Measurements from ENCODE around the gene ANK2.
"Not testable (repeated sequence)": the region's sequence is repeated elsewhere in the genome, so short reads cannot be mapped to it uniquely, and the experiment has no call there.

Gene ANK2

DNA sequence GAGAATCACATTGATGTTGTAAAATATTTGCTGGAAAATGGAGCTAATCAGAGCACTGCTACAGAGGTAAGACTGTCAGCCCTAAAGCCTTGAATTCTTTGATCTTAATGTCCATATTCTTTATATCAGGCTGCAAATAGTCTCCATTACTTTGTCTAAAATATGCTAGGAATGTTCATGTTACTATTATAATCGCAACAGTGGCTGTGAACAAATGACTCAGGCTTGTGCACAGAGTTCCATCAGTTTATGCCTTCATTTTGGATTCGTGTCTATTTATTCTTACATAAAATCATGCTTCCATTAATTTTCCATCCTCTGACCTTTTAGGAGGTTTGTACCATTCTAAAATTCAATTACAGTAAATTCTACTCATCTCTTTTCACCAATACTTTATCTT lies 182.7 kb downstream of the ANK2 start:
- Histone ChIP-seq H3K9me3 (ENCODE audit: insufficient read depth, low read depth, low read length) (no peaks in the 10 kb centered on the region), H3K9me2 (replicated peaks; ENCODE audit: low read depth, low read length) (no peaks in the 10 kb centered on the region), H3K9ac (ENCODE audit: low read depth, low read length, poor library complexity, severe bottlenecking) (no peak overlapping the region), H2AFZ (ENCODE audit: low read length) (no peak overlapping the region), H3K4me1 (ENCODE audit: insufficient read depth, low read length, poor library complexity, severe bottlenecking) (no peaks in the 10 kb centered on the region), H3F3A (ENCODE audit: low read depth) (no peaks in the 10 kb centered on the region), H3K36me3 (ENCODE audit: insufficient read depth, low read length) (no peaks in the 10 kb centered on the region), H3K4me2 (ENCODE audit: low read depth, low read length, poor library complexity, severe bottlenecking) (no peak overlapping the region), H3K4me3 (ENCODE audit: low read length, poor library complexity, severe bottlenecking) (no peak overlapping the region), H3K27me3 (ENCODE audit: insufficient read depth, low read length, poor library complexity, severe bottlenecking) (no peaks in the 10 kb centered on the region), H3K79me2 (ENCODE audit: insufficient read depth, low read length) (no peaks in the 10 kb centered on the region), H4K20me1 (ENCODE audit: insufficient read depth, low read length, poor library complexity, severe bottlenecking) (no peaks in the 10 kb centered on the region)
- TF ChIP-seq, protein P1, sequence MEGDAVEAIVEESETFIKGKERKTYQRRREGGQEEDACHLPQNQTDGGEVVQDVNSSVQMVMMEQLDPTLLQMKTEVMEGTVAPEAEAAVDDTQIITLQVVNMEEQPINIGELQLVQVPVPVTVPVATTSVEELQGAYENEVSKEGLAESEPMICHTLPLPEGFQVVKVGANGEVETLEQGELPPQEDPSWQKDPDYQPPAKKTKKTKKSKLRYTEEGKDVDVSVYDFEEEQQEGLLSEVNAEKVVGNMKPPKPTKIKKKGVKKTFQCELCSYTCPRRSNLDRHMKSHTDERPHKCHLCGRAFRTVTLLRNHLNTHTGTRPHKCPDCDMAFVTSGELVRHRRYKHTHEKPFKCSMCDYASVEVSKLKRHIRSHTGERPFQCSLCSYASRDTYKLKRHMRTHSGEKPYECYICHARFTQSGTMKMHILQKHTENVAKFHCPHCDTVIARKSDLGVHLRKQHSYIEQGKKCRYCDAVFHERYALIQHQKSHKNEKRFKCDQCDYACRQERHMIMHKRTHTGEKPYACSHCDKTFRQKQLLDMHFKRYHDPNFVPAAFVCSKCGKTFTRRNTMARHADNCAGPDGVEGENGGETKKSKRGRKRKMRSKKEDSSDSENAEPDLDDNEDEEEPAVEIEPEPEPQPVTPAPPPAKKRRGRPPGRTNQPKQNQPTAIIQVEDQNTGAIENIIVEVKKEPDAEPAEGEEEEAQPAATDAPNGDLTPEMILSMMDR (conservative IDR thresholded peaks at IDR 0.05; ENCODE audit: low read length) = no peak

GRCh38 chr4:113236916-113237315 lies 187.5 kb downstream of the ANK2 start:
- no peaks in the 10 kb centered on the region for H3K36me3 ChIP-seq (ENCODE audit: insufficient read depth, low read length)
- no peaks in the 10 kb centered on the region for H3K27me3 ChIP-seq (ENCODE audit: insufficient read depth, low read length, poor library complexity, severe bottlenecking)
- no peak overlapping the region for H3K4me3 ChIP-seq (ENCODE audit: low read length, poor library complexity, severe bottlenecking)
- H3K79me2 ChIP-seq (ENCODE audit: insufficient read depth, low read length) = no peaks in the 10 kb centered on the region
- H4K20me1 ChIP-seq (ENCODE audit: insufficient read depth, low read length, poor library complexity, severe bottlenecking) = no peaks in the 10 kb centered on the region
- no peak for TF ChIP-seq EZH2phosphoT487 (IDR thresholded peaks at IDR 0.05; ENCODE audit: borderline replicate concordance)
- TF ChIP-seq, protein P1 (conservative IDR thresholded peaks at IDR 0.05; ENCODE audit: low read length) = no peak
- H3K9me3 ChIP-seq (ENCODE audit: insufficient read depth, low read depth, low read length) = no peaks in the 10 kb centered on the region
- H2AFZ ChIP-seq (ENCODE audit: low read length) = no peak overlapping the region
- H3F3A ChIP-seq (ENCODE audit: low read depth) = no peaks in the 10 kb centered on the region
- no peaks in the 10 kb centered on the region for H3K9me2 ChIP-seq (replicated peaks; ENCODE audit: low read depth, low read length)
- no peak overlapping the region for H3K9ac ChIP-seq (ENCODE audit: low read depth, low read length, poor library complexity, severe bottlenecking)
- H3K4me1 ChIP-seq (ENCODE audit: insufficient read depth, low read length, poor library complexity, severe bottlenecking) = no peaks in the 10 kb centered on the region
- no peak overlapping the region for H3K4me2 ChIP-seq (ENCODE audit: low read depth, low read length, poor library complexity, severe bottlenecking)

DNA sequence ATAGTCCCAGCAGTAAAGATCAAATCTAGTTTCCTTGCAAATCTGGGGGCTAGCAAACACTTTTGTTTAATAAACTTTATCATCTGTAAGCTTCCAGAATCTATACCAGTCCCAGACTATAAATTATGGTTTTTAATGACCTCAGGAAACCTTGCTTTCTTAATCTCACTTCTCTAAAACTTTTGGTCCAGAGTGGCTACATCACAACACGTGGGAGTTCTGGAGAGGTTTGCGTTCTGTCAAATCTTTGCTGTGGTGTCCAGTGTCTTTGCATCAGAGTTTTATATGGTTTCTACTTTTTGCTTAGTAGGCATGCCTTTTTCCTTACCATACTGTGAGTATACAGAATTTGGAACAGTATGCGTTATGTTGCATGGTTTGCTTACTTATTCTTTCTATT lies 193.9 kb downstream of the ANK2 start:
- Histone ChIP-seq H3K9me3 (ENCODE audit: insufficient read depth, low read depth, low read length) (no peaks in the 10 kb centered on the region), H3K9me2 (replicated peaks; ENCODE audit: low read depth, low read length) (no peaks in the 10 kb centered on the region), H3K79me2 (ENCODE audit: insufficient read depth, low read length) (no peaks in the 10 kb centered on the region), H3K4me1 (ENCODE audit: insufficient read depth, low read length, poor library complexity, severe bottlenecking) (no peaks in the 10 kb centered on the region), H2AFZ (ENCODE audit: low read length) (no peak overlapping the region), H3K9ac (ENCODE audit: low read depth, low read length, poor library complexity, severe bottlenecking) (no peak overlapping the region), H3K4me2 (ENCODE audit: low read depth, low read length, poor library complexity, severe bottlenecking) (no peak overlapping the region), H3K4me3 (ENCODE audit: low read length, poor library complexity, severe bottlenecking) (no peak overlapping the region), H4K20me1 (ENCODE audit: insufficient read depth, low read length, poor library complexity, severe bottlenecking) (no peaks in the 10 kb centered on the region), H3F3A (ENCODE audit: low read depth) (no peaks in the 10 kb centered on the region), H3K36me3 (ENCODE audit: insufficient read depth, low read length) (no peaks in the 10 kb centered on the region), H3K27me3 (ENCODE audit: insufficient read depth, low read length, poor library complexity, severe bottlenecking) (no peaks in the 10 kb centered on the region)
- no peak for TF ChIP-seq EZH2phosphoT487 (IDR thresholded peaks at IDR 0.05; ENCODE audit: borderline replicate concordance)
- TF ChIP-seq, protein P1 (conservative IDR thresholded peaks at IDR 0.05; ENCODE audit: low read length) = no peak

DNA sequence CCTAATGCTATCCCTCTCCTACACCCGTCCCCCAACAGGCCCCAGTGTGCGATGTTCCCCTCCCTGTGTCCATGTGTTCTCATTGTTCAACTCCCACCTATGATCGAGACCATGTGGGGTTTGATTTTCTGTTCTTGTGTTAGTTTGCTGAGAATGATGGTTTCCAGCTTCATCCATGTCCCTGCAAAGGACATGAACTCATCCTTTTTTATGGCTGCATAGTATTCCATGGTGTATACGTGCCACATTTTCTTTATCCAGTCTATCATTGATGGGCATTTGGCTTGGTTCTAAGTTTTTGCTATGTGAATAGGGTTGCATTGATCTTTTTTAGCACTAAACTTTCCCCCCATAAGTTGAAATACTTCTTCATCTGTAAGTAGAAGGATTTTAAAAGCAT lies 195.3 kb downstream of the ANK2 start:
- H3K4me2 ChIP-seq (ENCODE audit: low read depth, low read length, poor library complexity, severe bottlenecking); H2AFZ ChIP-seq (ENCODE audit: low read length); H3K4me3 ChIP-seq (ENCODE audit: low read length, poor library complexity, severe bottlenecking); H4K20me1 ChIP-seq (ENCODE audit: insufficient read depth, low read length, poor library complexity, severe bottlenecking); H3F3A ChIP-seq (ENCODE audit: low read depth); H3K27me3 ChIP-seq (ENCODE audit: insufficient read depth, low read length, poor library complexity, severe bottlenecking); H3K79me2 ChIP-seq (ENCODE audit: insufficient read depth, low read length); H3K9ac ChIP-seq (ENCODE audit: low read depth, low read length, poor library complexity, severe bottlenecking); H3K9me3 ChIP-seq (ENCODE audit: insufficient read depth, low read depth, low read length); H3K36me3 ChIP-seq (ENCODE audit: insufficient read depth, low read length); H3K4me1 ChIP-seq (ENCODE audit: insufficient read depth, low read length, poor library complexity, severe bottlenecking); H3K9me2 ChIP-seq (replicated peaks; ENCODE audit: low read depth, low read length): not testable (repeated sequence)

Data from Loucy (cell line).